ENCODE data around the gene EDC3. TPM values are rescaled to one million over a fixed set of nuclear protein-coding genes. Genes with fewer than 3 reads are reported as not detected.

Gene EDC3
- total RNA-seq, 1 donor from 2014 or later, result 50.2 TPM

DNA sequence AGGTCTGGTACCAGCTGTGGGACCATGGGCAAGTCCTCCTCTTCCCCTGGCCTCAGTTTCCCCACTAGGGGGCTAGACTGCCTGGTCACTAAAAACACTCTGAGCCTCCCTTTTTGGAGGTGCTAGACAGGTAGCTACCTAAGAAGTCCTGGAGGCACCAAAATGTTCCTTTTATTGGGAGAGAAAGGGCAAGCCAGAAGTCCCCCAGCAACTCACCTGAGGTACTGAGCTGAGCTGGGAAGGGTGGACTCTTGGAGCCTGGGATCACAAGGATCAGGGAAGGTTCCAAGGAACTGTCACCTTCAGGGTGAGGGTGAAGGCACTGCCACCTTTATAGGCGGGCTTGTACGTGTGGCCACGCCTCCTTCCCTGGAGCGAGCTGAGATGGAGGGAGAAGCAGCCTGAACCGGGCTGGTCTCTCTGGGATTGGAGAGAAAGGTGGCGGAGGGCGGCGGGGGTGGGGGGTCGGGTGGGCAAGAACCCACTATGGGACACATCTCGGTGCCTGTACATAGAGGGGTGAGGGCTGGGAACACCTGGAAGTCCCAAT lies 29.5 kb upstream of the EDC3 start, which contains the start of gene CYP1A1:
TSS of gene CYP1A1 (minus strand) at position 304 of the 550 bp plus-strand sequence. CDS start 2,431 bp downstream, outside the sequence.
- H3K27me3 Mint-ChIP-seq, result peaks cover 25% of the 10 kb centered on the region
- intact Hi-C loops (cut with micrococcal nuclease), result loop anchor here (2.0 kb wide), 1 partner anchor 30 kb away; no protein-coding TSS in a partner anchor
- H3K27ac Mint-ChIP-seq, result no peak within 1 kb of the TSS
- peaks cover 9% of the 10 kb centered on the region for H3K4me1 Mint-ChIP-seq
- H3K4me3 Mint-ChIP-seq, result peak within 1 kb of the TSS; percentile 76
- H3K36me3 Mint-ChIP-seq (ENCODE audit: low read depth), result no peaks in the 10 kb centered on the region
- H3K9me3 Mint-ChIP-seq, result no peaks in the 10 kb centered on the region
- peak; percentile 77 for DNase-seq

DNA sequence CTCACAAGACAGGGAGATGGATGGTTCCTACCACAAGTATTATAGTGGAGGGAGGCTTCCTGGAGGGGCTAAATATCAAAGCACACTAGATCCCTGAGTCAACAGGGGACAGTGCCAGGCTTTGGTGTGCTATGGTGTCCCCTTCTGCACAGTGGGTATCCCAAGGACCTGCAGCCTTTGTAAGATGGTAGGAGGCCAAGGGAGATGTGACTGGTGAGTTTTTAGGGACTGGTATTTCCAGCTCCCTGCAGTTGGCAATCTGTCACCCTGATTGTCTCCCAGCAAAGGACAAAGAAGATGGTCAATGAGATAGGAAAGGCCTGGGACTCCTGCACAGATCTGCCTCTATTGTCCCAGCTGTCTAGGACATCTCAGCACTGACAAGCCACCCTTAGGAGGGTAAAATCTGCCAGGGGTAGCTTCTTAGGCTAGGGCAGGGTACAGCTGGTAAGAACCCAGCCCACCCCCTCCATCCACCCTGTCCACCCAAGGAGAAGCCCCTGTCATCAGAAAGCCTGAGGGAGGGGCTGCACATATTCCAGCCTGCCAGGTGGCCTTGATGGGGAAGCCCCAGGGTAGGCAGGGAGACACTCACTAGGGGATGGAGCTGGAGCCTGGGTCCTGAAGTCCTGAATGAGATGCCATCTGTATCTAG lies 28.9 kb upstream of the EDC3 start:
- intact Hi-C loops (cut with micrococcal nuclease), result loop anchor here (2.0 kb wide), 1 partner anchor 30 kb away; no protein-coding TSS in a partner anchor
- no peak overlapping the region for H3K27ac Mint-ChIP-seq
- H3K36me3 Mint-ChIP-seq (ENCODE audit: low read depth), result no peaks in the 10 kb centered on the region
- H3K4me1 Mint-ChIP-seq, result peaks cover 9% of the 10 kb centered on the region
- DNase-seq, result no peak
- peak overlapping the region; percentile 76 for H3K4me3 Mint-ChIP-seq
- H3K9me3 Mint-ChIP-seq, result no peaks in the 10 kb centered on the region
- H3K27me3 Mint-ChIP-seq, result peaks cover 25% of the 10 kb centered on the region

DNA sequence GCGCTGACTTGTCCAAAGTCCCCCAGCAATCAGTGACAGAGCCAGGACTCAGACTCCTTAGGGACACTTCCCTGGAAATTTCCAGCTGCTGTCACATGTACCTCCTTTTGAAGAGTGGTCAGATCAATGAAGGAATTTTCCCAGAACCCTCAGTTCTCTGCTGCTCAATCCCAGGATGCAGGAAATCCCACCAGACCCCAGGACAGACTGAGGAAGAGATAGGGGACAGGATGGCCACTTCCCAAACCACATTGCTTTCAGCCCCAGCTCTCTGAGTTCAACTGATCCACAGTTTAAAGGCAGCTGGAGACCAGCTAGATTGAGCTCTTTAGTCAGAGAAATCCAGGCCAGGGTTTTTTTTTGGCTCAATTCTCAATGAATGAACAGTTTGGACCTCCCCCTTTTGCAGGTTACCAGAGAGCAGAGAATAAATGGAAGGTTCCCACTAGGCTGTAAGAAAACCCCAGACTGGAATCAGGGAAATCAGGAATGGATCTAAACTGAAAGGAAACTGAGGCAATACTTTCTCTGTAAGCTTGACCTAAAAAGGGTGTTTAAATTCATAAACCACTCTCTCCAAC lies 28.0 kb upstream of the EDC3 start:
- DNase-seq, result peak; percentile 68
- H3K27me3 Mint-ChIP-seq, result peaks cover 25% of the 10 kb centered on the region
- intact Hi-C loops (cut with micrococcal nuclease), result loop anchor here (2.0 kb wide), 1 partner anchor 29 kb away; no protein-coding TSS in a partner anchor
- H3K9me3 Mint-ChIP-seq, result no peaks in the 10 kb centered on the region
- no peaks in the 10 kb centered on the region for H3K36me3 Mint-ChIP-seq (ENCODE audit: low read depth)
- H3K4me1 Mint-ChIP-seq, result peaks cover 9% of the 10 kb centered on the region
- H3K27ac Mint-ChIP-seq, result no peak overlapping the region
- no peak overlapping the region for H3K4me3 Mint-ChIP-seq

DNA sequence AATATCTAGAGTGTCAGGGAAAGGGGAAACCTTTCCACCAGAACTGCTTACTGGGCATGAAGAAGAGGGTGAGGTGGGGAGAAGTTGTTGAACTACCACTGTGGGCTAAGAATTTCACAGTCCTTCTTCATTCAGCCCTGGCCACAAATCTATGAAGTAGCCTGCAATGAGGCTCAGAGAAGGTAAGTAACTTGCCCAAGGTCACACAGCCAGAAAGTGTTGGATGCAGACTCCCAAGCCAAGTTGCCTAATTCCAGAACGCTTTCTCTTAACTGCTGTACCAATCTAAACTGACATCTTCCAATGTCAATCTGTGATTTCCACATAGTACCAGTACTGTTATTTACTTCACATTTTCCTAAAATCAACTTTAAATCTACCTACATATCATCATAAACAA lies 27.4 kb upstream of the EDC3 start:
- intact Hi-C loops (cut with micrococcal nuclease), result no loop called here
- peaks cover 25% of the 10 kb centered on the region for H3K27me3 Mint-ChIP-seq
- no peak overlapping the region for H3K4me3 Mint-ChIP-seq
- peaks cover 9% of the 10 kb centered on the region for H3K4me1 Mint-ChIP-seq
- no peaks in the 10 kb centered on the region for H3K9me3 Mint-ChIP-seq
- no peaks in the 10 kb centered on the region for H3K36me3 Mint-ChIP-seq (ENCODE audit: low read depth)
- no peak for DNase-seq
- H3K27ac Mint-ChIP-seq, result no peak overlapping the region

DNA sequence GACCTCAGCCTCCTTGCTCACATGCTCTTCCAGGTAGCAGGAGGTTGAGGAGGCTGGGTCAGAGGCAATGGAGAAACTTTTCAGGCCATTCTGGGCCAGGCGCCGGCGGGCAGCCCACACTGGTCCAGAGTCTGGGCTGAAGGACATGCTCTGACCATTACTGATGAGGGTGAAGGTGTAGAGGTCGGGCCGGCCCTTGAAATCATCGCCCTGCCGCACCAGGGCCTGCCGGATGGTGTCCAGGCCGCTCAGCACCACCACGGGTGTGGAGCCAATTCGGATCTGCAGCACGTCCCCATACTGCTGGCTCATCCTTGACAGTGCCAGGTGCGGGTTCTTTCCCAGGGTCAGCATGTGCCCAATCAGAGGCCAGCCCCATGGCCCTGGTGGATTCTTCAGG lies 26.8 kb upstream of the EDC3 start:
- no peaks in the 10 kb centered on the region for H3K9me3 Mint-ChIP-seq
- intact Hi-C loops (cut with micrococcal nuclease), result no loop called here
- H3K4me3 Mint-ChIP-seq, result no peak overlapping the region
- no peak overlapping the region for H3K27ac Mint-ChIP-seq
- H3K27me3 Mint-ChIP-seq, result peaks cover 22% of the 10 kb centered on the region
- peaks cover 9% of the 10 kb centered on the region for H3K4me1 Mint-ChIP-seq
- no peaks in the 10 kb centered on the region for H3K36me3 Mint-ChIP-seq (ENCODE audit: low read depth)
- DNase-seq, result no peak

DNA sequence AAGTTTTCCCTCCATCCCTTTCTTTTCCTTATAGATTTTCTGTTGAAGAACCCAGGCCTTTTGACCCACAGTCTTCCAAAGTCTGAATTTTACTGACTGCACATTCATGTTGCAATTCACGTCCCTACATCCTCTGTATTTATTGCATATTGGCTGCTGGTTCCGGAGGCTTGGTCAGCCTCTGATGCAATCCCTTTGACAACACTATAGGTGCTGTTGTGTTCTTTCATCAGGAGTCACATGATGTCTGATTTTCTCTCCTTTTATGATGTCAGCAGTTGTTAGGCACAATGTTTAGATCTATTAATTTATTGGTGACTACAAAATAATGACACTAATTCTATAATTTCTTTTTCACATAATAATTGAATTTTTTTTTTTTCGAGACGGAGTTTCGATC lies 20.8 kb upstream of the EDC3 start:
- intact Hi-C loops (cut with micrococcal nuclease), result no loop called here
- H3K4me1 Mint-ChIP-seq, result no peaks in the 10 kb centered on the region
- no peak for DNase-seq
- no peak overlapping the region for H3K4me3 Mint-ChIP-seq
- no peaks in the 10 kb centered on the region for H3K36me3 Mint-ChIP-seq (ENCODE audit: low read depth)
- peaks cover 3% of the 10 kb centered on the region for H3K27me3 Mint-ChIP-seq
- no peak overlapping the region for H3K27ac Mint-ChIP-seq
- H3K9me3 Mint-ChIP-seq, result no peaks in the 10 kb centered on the region

DNA sequence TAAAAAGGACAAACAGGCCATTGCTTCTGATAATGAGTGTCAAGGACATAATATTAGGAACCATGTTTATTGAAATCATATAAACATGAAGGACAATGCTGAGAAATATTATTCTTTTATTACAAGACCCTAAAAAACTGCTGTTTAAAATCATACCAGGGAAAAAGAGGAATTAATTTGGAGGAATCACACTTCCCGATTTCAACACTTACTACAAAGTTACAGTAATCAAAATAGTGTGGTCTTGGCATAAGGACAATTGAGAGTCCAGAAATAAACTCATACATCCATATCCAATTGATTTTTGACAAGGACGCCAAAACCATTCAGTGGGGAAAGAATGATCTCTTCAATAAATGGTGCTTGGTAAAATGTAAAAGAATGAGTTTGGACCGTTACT lies 16.5 kb upstream of the EDC3 start:
- Mint-ChIP-seq H3K27me3 (peaks cover 16% of the 10 kb centered on the region), H3K27ac (no peak overlapping the region), H3K36me3 (ENCODE audit: low read depth) (no peaks in the 10 kb centered on the region), H3K4me1 (peaks cover 6% of the 10 kb centered on the region), H3K4me3 (no peak overlapping the region), H3K9me3 (no peaks in the 10 kb centered on the region)
- DNase-seq, result no peak
- intact Hi-C loops (cut with micrococcal nuclease), result no loop called here

DNA sequence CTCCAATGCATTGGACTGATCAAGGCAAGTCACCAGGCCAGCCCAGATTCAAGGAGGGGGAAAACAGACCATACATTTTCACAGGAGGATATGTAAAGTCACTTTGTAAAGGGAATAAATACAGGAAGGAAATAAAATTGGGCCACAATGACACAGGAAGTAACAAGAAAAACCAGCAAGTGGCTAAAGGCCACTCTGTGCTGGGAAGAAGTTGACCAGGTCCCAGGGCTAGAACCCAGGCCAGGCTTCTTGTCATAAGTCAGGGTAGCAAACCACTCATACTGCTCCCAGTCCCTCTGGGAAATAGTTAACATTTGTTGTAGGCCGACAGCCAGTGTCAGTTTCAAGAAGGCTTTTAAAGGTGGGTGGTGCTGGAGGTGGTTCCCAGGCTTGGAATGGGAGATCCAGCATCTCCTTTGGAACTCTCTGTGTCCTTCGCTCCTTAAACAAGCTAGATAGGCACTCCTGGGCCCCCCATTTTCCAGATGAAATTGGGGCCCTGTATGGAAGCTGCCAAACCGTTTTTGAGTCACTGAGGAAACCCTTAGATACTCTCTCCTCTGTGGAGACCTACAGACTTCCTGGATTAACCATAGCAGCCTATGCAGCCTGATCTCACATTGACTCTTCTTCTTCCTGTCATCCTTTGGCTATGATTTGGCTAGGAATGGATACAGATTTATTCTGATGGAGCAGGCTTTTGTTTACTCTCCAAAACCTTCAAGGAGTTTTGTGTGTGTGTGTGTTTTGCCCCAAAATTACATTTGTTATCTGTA lies 14.7 kb upstream of the EDC3 start:
- intact Hi-C loops (cut with micrococcal nuclease), result no loop called here
- Mint-ChIP-seq H3K9me3 (no peaks in the 10 kb centered on the region), H3K27me3 (peaks cover 24% of the 10 kb centered on the region), H3K36me3 (ENCODE audit: low read depth) (no peaks in the 10 kb centered on the region), H3K4me3 (no peak overlapping the region), H3K27ac (no peak overlapping the region), H3K4me1 (peaks cover 6% of the 10 kb centered on the region)
- DNase-seq, result no peak

DNA sequence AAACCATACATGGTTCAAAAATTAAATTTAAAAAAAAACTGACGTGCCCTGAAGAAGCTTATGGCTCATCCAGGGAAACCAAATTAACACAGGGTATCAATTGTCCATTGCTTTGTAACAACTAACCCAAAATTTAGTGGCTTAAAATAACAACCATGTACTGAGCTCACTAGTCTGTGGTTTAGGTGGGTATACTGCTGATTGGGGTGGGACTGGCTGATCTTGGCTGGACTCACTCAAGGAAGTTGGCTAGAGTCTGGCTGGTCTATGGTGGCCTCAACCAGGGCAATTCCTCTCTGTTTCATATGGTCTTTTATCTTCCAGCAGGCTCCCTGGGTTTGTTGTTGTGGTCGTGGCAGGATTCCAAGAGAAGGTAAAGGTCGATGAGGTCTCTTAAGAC lies 14.1 kb upstream of the EDC3 start:
- Mint-ChIP-seq H3K9me3 (no peaks in the 10 kb centered on the region), H3K27ac (no peak overlapping the region), H3K27me3 (peaks cover 24% of the 10 kb centered on the region), H3K4me3 (no peak overlapping the region), H3K4me1 (peaks cover 6% of the 10 kb centered on the region), H3K36me3 (ENCODE audit: low read depth) (no peaks in the 10 kb centered on the region)
- intact Hi-C loops (cut with micrococcal nuclease), result no loop called here
- no peak for DNase-seq

DNA sequence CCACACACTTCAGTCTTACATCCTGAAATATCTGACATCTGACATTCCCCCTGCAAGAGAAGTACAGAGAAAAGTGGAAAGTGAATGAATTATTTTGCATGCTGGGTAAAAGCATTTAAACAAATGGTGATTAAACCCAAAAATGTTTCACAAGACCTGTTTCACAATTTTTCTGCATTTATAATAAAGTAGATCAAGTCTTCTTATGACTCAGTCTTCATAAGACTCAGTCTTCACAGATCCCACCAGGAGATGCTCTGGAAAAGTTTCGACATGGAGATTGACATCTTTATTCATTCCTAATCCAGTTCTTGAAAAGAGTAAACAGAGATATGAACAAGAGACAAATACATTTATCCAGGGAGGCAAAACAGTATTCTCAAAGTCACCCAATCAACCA lies 13.2 kb upstream of the EDC3 start:
- H3K9me3 Mint-ChIP-seq, result no peaks in the 10 kb centered on the region
- peaks cover 24% of the 10 kb centered on the region for H3K27me3 Mint-ChIP-seq
- DNase-seq, result no peak
- no peaks in the 10 kb centered on the region for H3K36me3 Mint-ChIP-seq (ENCODE audit: low read depth)
- H3K4me3 Mint-ChIP-seq, result no peak overlapping the region
- H3K27ac Mint-ChIP-seq, result no peak overlapping the region
- peaks cover 6% of the 10 kb centered on the region for H3K4me1 Mint-ChIP-seq
- intact Hi-C loops (cut with micrococcal nuclease), result no loop called here

DNA sequence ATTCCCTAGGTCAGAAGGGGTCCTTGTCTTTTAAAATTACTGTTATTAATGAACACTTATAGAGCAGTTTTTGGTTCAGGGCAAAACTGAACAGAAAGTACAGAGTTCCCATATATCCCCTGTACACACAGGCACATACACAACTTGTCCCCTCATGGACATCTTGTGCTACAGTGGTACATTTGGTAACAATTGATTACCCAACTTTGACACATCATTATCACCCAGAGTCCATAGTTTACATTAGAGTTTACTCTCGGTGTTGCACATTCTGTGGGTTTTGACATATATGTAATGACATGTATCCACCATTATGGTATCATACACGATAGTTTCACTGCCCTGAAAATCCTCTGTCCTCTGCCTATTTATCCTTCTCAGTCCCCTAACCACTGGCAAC lies 984 bp upstream of the EDC3 start:
- intact Hi-C loops (cut with micrococcal nuclease), result loop anchor here (5.0 kb wide), 1 partner anchor 60 kb away; no protein-coding TSS in a partner anchor
- peak overlapping the region; percentile 98 for H3K4me3 Mint-ChIP-seq
- no peaks in the 10 kb centered on the region for H3K9me3 Mint-ChIP-seq
- H3K36me3 Mint-ChIP-seq (ENCODE audit: low read depth), result peaks cover 2% of the 10 kb centered on the region
- peaks cover 4% of the 10 kb centered on the region for H3K27me3 Mint-ChIP-seq
- H3K27ac Mint-ChIP-seq, result peak overlapping the region; percentile 99
- peaks cover 27% of the 10 kb centered on the region for H3K4me1 Mint-ChIP-seq
- DNase-seq, result peak; percentile 48

DNA sequence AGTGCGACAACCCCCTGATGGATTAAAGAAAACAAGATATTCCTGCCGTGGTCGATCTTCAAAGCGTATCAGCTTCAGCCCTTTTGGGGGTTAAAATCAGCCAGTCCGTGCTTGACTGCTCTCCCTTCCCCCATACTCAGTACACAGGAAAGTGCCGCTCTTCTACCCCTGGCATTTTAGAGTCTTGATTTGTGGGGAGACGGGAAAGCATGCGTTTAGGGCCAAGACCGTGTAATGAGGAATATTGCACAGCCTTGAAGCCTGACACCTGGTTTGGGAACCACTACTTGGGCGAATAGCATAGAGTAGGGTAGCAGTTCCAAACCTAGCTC lies 540 bp upstream of the EDC3 start:
- peaks cover 2% of the 10 kb centered on the region for H3K36me3 Mint-ChIP-seq (ENCODE audit: low read depth)
- DNase-seq, result no peak
- H3K4me3 Mint-ChIP-seq, result peak overlapping the region; percentile 98
- no peaks in the 10 kb centered on the region for H3K27me3 Mint-ChIP-seq
- no peaks in the 10 kb centered on the region for H3K9me3 Mint-ChIP-seq
- peaks cover 27% of the 10 kb centered on the region for H3K4me1 Mint-ChIP-seq
- intact Hi-C loops (cut with micrococcal nuclease), result loop anchor here (5.0 kb wide), 1 partner anchor 59 kb away; no protein-coding TSS in a partner anchor
- peak overlapping the region; percentile 99 for H3K27ac Mint-ChIP-seq

DNA sequence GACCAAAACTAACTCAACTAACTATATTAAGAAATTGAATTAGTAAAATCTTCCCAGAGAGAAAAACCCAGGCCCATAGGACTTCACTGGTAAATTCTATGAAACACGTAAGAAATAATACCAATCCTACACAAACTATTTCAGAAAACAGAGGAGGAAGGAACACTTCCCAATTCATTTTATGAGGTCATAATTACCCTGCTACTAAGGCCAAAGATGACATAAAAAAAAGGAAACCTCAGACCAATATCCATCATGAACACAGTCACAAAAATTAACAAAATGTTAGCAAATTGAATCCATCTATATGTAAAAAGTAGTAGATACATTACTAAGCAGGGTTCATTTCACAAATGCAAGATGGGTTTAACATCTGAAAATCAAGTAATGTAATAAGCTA lies 3.5 kb downstream of the EDC3 start:
- Mint-ChIP-seq H3K4me3 (no peak overlapping the region), H3K4me1 (peaks cover 27% of the 10 kb centered on the region), H3K27ac (no peak overlapping the region), H3K36me3 (ENCODE audit: low read depth) (peaks cover 4% of the 10 kb centered on the region), H3K27me3 (no peaks in the 10 kb centered on the region), H3K9me3 (no peaks in the 10 kb centered on the region)
- DNase-seq, result no peak
- intact Hi-C loops (cut with micrococcal nuclease), result no loop called here

DNA sequence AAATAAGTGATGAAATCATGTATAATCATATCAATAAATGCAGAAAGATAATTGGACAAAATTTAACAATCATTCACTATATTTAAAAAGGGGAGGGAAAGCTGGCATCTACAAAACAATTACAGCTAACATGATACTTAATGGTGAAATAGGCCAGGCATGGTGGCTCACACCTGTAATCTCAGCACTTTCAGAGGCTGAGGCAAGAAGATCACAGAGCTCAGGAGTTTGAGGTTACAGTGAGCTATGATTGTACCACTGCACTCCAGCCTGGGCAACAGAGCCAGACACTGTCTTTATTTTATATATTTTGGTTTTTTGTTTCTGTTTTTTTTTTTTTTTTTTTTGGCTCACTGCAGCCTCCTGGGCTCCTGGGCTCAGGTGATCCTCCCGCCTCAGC lies 12.1 kb downstream of the EDC3 start:
- peaks cover 9% of the 10 kb centered on the region for H3K9me3 Mint-ChIP-seq
- intact Hi-C loops (cut with micrococcal nuclease), result no loop called here
- DNase-seq, result no peak
- no peaks in the 10 kb centered on the region for H3K4me1 Mint-ChIP-seq
- no peaks in the 10 kb centered on the region for H3K27me3 Mint-ChIP-seq
- H3K4me3 Mint-ChIP-seq, result no peak overlapping the region
- no peak overlapping the region for H3K27ac Mint-ChIP-seq
- peaks cover 24% of the 10 kb centered on the region for H3K36me3 Mint-ChIP-seq (ENCODE audit: low read depth)
